Measurements from ENCODE around the gene KRTAP10-10.

GRCh38 chr21:44616591-44616926 lies 20.6 kb upstream of the KRTAP10-10 start:
- TF ChIP-seq CTCF (IDR thresholded peaks at IDR 0.05; ENCODE audit: low read depth, low read length, missing input control) (no peak), YY1 (IDR thresholded peaks at IDR 0.05) (no peak), MAX (IDR thresholded peaks at IDR 0.05) (no peak), ZBTB33 (IDR thresholded peaks at IDR 0.05) (no peak), RAD21 (IDR thresholded peaks at IDR 0.05) (no peak), ATF3 (IDR thresholded peaks at IDR 0.05) (no peak), TAF1 (conservative IDR thresholded peaks at IDR 0.05) (no peak), RXRA (IDR thresholded peaks at IDR 0.05) (no peak), REST (IDR thresholded peaks at IDR 0.05) (no peak), FOXA1 (IDR thresholded peaks at IDR 0.05) (no peak)

All from liver (tissue), 3 donors.